Astrocyte of the cerebellum (primary cell): ENCODE measurements around the gene ARHGAP8.
"Not testable (repeated sequence)": the region's sequence is repeated elsewhere in the genome, so short reads cannot be mapped to it uniquely, and the experiment has no call there.

ENCODE experiments used
- DNase-seq: peaks from one replicate; pipeline ENCODE4 v3.0.0-alpha.2; 2011; ENCODE audit warnings: low read depth
- H3K4me3 ChIP-seq: 2 replicates; pipeline ENCODE4 v1.5.1; 2011; ENCODE audit warnings: mild to moderate bottlenecking, low read depth, low read length, moderate library complexity
- in situ Hi-C: cut with HindIII; loops from 2 replicates; pipeline ENCODE4 v1.10.0; 2017; ENCODE audit warnings: low sequenced_read_pairs
- TF ChIP-seq, protein P1 (sequence below): IDR thresholded peaks from 2 replicates; pipeline ENCODE4 v1.5.1; 2012; ENCODE audit warnings: low read length, low read depth, moderate library complexity, mild to moderate bottlenecking; ENCODE audit errors: missing control alignments

The ARHGAP8 gene

DNA sequence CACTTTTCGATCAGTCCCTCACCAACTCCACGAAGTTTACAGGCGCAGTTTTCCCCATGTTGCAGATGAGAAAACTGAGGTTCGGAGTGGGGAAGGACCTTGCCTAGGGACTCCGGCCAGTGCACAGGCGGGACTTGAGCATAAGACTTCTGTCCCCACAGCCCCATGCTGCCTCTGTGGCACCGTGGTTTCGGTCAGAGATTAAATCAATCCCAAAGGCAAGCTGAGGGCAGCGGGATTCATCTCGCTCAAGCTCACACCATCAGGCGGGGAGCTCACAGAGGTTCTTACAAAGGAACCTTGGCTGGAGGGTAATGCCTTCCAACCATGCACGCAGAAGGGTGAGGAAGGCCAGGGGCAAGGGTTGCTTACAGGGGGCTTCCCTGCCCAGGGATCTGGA is 141.9 kb downstream of the ARHGAP8 start:
- H3K4me3 ChIP-seq, result no peak overlapping the region
- TF ChIP-seq, protein P1, sequence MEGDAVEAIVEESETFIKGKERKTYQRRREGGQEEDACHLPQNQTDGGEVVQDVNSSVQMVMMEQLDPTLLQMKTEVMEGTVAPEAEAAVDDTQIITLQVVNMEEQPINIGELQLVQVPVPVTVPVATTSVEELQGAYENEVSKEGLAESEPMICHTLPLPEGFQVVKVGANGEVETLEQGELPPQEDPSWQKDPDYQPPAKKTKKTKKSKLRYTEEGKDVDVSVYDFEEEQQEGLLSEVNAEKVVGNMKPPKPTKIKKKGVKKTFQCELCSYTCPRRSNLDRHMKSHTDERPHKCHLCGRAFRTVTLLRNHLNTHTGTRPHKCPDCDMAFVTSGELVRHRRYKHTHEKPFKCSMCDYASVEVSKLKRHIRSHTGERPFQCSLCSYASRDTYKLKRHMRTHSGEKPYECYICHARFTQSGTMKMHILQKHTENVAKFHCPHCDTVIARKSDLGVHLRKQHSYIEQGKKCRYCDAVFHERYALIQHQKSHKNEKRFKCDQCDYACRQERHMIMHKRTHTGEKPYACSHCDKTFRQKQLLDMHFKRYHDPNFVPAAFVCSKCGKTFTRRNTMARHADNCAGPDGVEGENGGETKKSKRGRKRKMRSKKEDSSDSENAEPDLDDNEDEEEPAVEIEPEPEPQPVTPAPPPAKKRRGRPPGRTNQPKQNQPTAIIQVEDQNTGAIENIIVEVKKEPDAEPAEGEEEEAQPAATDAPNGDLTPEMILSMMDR, result no peak
- DNase-seq, result no peak
- in situ Hi-C loops, result no loop called here

GRCh38 chr22:44894782-44895181 is 142.4 kb downstream of the ARHGAP8 start:
- in situ Hi-C loops, result no loop called here
- H3K4me3 ChIP-seq, result no peak overlapping the region
- TF ChIP-seq, protein P1, result no peak
- no peak for DNase-seq

GRCh38 chr22:44895296-44896055 is 143.1 kb downstream of the ARHGAP8 start:
- no peak overlapping the region for H3K4me3 ChIP-seq
- TF ChIP-seq, protein P1, result no peak
- in situ Hi-C loops, result no loop called here
- DNase-seq, result no peak

DNA sequence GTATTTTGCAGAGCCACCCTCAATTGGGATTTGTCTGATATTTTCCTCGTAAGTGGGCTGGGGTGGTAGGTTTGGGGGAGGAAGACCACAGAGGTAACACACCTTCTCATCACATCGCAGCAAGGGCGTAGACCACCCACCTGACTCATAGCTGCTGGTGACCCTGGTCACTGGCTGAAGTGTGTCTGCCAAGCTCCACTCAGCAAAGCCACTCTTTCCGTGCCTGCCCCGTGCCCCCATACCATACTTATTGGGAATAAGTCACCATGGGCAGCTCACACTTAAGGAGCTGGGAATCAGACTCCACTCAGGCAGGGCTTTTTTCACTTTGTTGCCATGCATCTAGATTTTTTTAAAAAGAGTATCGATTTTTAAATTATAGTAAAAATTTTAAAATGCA is 145.9 kb downstream of the ARHGAP8 start:
- in situ Hi-C loops, result no loop called here
- TF ChIP-seq, protein P1, result no peak
- no peak for DNase-seq
- no peak overlapping the region for H3K4me3 ChIP-seq

DNA sequence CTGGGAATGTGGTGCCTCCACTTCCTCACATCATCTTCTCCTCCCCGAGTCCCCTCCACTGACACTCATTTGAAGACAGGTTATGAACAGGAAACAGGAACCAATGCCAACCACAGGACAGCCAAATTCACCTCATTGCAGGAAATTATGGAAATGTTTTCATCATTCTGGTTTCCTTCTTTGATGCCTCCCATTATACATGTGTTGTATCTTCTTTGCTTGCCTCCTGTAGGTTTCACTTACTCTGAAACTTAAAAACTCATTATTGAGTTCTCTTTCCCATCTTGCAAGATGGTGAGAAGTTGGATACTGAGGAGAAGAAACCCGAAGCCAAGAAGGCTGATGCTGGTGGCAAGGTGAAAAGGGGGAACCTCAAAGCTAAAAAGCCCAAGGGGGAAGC is 148.9 kb downstream of the ARHGAP8 start:
- no peak overlapping the region for H3K4me3 ChIP-seq
- no peak for DNase-seq
- in situ Hi-C loops, result no loop called here
- TF ChIP-seq, protein P1, result no peak

GRCh38 chr22:44903164-44903563 is 150.8 kb downstream of the ARHGAP8 start:
- DNase-seq, H3K4me3 ChIP-seq, in situ Hi-C loops: not testable (repeated sequence)

DNA sequence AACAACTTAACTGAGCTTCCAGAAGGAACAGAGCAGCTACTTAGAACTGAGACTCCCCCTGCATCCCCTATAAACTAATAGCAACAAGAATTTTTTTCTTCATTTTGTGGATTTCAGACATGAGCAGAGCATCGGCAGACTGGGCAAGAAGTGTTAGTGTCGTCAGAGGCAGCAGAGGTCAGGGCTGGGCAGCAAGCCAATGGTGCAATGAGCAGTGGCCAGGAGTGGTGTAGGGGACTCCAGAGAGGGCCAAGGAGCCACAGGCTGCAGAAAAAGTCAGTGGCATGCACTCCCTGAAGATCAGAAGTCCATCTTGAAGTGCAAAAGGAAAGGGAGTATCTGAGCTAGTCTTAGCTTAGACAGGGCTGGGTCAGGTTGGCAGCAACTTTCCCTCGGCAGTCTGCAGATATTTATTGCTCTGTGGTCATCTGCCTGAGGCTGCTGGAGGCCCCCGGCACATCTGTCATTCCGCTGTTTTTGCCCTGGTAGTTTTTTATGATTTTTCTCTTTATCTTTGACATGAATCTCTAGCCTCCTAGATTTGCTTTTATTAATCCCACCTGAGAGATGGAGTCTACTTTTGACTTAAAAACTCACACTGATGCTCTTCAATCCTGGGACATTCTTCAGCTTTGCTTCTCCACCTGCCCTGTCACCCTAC is 152.2 kb downstream of the ARHGAP8 start:
- in situ Hi-C loops, H3K4me3 ChIP-seq, DNase-seq: not testable (repeated sequence)
